Cardiac muscle cell (in vitro differentiated cells and primary cell): ENCODE results near the gene HPD. TPM values are rescaled to one million over a fixed set of nuclear protein-coding genes. Genes with fewer than 3 reads are reported as not detected.

Experiments used
- DNase-seq, 2 donors: peaks; one replicate each; pipeline versions ENCODE4 v3.0.0 to v3.0.0-alpha.2; 2010 to 2017; ENCODE audit warnings: low read depth in 1 of 2, low spot score in 1 of 2
- H3K27ac ChIP-seq: fragments of 200-600 bp; sonication (generic); 2 replicates; pipeline ENCODE4 v1.5.1; 2016
- H3K27me3 ChIP-seq: fragments of 200-600 bp; sonication (generic); 2 replicates; pipeline ENCODE4 v1.6.0; 2016; ENCODE audit warnings: control low read depth
- H3K36me3 ChIP-seq: fragments of 200-600 bp; sonication (generic); 2 replicates; pipeline ENCODE4 v1.5.1; 2016; ENCODE audit warnings: control low read depth
- H3K4me1 ChIP-seq: fragments of 200-600 bp; sonication (generic); 2 replicates; pipeline ENCODE4 v1.8.1; 2017; ENCODE audit warnings: low read depth, mild to moderate bottlenecking, mixed run types
- H3K4me3 ChIP-seq: fragments of 200-600 bp; sonication (generic); 2 replicates; pipeline ENCODE4 v1.5.1; 2016; ENCODE audit warnings: mild to moderate bottlenecking
- H3K9me3 ChIP-seq: fragments of 200-600 bp; sonication (generic); 2 replicates; pipeline ENCODE4 v1.5.1; 2017; ENCODE audit warnings: low read depth, mild to moderate bottlenecking, control low read depth
- CTCF ChIP-seq: IDR thresholded peaks from 2 replicates; pipeline ENCODE4 v1.5.1; 2012; ENCODE audit warnings: low read depth, mild to moderate bottlenecking, low read length
- polyA plus RNA-seq: library from polyadenylated mRNA; unstranded; fragments of >200 nt; fragmentation: Nextera tagmentation; extraction: Ambion mirVana; gene quantifications from 2 replicates; pipeline ENCODE4 v1.2.1, GENCODE V29; 2016
- total RNA-seq: library from RNA; depleted of rRNA; stranded (reverse); fragments of >200 nt; gene quantifications from 2 replicates; pipeline ENCODE4 v1.2.3, GENCODE V29; 2016

The HPD gene
- total and polyA plus RNA-seq, 2 experiments from 2014 or later: not detected

GRCh38 chr12:121830134-121830533 lies 28.5 kb downstream of the HPD start:
- H3K4me1 ChIP-seq: peaks cover 5% of the 10 kb centered on the region
- peak overlapping the region; percentile 62 for H3K27ac ChIP-seq
- H3K4me3 ChIP-seq: no peak overlapping the region
- TF ChIP-seq CTCF: no peak
- H3K9me3 ChIP-seq: no peaks in the 10 kb centered on the region
- no peaks in the 10 kb centered on the region for H3K27me3 ChIP-seq
- DNase-seq: no peak
- peaks cover 11% of the 10 kb centered on the region for H3K36me3 ChIP-seq

DNA sequence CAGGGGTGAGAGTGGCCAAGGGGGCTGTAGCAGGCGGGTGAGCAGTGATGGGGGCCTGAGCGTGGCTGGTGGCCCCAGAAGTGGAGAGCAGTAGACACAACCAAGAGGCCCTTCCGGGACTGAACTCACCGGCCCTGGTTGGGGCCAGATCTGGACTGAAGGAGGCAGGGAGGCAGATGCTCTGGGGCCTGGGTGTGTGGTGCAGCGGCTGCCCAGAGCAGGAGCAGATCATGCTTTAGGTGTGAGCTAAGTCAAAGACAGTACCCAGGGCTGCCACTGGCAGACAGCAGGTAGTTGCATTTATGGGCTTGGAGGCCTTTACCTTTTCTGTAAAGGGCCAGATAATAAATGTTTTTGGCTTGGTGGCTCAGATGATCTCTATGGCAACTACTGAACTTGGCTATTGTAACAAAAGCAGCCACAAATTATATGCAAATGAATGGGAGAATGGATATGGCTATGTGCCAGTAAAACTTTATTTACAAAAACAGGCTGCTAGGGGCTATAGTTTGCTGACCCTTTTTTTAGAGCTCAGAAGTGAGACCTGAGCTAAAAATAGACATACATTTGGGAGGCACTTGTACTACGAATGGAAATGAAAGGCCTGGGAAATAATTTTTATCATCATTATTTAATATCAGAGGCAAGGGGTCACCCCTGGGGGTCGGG lies 29.3 kb downstream of the HPD start:
- no peaks in the 10 kb centered on the region for H3K27me3 ChIP-seq
- no peak overlapping the region for H3K4me3 ChIP-seq
- DNase-seq: no peak
- peak overlapping the region; percentile 62 for H3K27ac ChIP-seq
- H3K36me3 ChIP-seq: peaks cover 11% of the 10 kb centered on the region
- H3K9me3 ChIP-seq: no peaks in the 10 kb centered on the region
- no peak for TF ChIP-seq CTCF
- peaks cover 5% of the 10 kb centered on the region for H3K4me1 ChIP-seq

DNA sequence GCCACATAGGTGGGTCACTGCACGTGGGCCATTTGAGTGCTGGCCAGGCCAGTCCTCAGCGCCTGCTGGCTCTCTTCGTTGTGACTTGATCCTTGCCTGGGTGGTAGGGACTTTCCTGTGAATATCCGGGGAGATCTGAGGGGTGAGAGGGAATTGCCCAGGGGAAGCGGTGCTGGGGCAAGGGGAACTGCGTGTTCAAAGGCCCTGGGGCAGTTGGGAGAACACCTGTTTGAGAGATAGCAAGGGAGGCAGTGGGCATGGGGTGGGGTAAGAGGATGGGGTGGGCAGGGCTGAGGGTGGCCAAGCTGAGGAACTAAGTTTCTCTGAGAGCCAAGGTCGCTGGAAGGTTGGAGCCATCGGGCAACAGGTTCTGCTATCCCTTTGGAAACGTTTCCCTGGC lies 29.8 kb downstream of the HPD start:
- Histone ChIP-seq H3K4me1 (peaks cover 5% of the 10 kb centered on the region), H3K36me3 (peaks cover 17% of the 10 kb centered on the region), H3K9me3 (no peaks in the 10 kb centered on the region), H3K27ac (peak overlapping the region; percentile 62), H3K27me3 (no peaks in the 10 kb centered on the region), H3K4me3 (no peak overlapping the region)
- no peak for DNase-seq
- TF ChIP-seq CTCF: no peak

DNA sequence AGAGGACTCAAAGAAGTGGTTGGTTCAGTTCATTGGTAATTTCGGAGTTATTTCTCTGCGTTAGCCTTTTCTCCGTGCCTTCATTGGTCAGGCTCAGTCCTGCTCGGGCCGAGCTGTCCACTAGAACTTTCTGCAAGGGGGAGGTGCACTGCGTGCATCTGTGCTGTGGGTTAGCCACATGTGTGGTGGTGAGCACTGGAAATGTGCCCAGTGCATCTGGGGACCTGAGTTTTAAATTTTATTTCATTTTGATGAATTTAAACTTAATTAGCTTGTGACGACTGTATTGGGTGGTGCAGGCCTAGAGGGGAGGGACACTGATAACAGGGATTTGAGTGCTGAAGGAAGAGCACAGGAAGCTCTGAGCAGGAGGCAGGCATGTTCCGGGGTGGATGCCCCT lies 30.4 kb downstream of the HPD start:
- peaks cover 5% of the 10 kb centered on the region for H3K4me1 ChIP-seq
- no peak for DNase-seq
- no peak overlapping the region for H3K4me3 ChIP-seq
- no peaks in the 10 kb centered on the region for H3K27me3 ChIP-seq
- no peak for TF ChIP-seq CTCF
- H3K27ac ChIP-seq: no peak overlapping the region
- peaks cover 19% of the 10 kb centered on the region for H3K36me3 ChIP-seq
- H3K9me3 ChIP-seq: no peaks in the 10 kb centered on the region

DNA sequence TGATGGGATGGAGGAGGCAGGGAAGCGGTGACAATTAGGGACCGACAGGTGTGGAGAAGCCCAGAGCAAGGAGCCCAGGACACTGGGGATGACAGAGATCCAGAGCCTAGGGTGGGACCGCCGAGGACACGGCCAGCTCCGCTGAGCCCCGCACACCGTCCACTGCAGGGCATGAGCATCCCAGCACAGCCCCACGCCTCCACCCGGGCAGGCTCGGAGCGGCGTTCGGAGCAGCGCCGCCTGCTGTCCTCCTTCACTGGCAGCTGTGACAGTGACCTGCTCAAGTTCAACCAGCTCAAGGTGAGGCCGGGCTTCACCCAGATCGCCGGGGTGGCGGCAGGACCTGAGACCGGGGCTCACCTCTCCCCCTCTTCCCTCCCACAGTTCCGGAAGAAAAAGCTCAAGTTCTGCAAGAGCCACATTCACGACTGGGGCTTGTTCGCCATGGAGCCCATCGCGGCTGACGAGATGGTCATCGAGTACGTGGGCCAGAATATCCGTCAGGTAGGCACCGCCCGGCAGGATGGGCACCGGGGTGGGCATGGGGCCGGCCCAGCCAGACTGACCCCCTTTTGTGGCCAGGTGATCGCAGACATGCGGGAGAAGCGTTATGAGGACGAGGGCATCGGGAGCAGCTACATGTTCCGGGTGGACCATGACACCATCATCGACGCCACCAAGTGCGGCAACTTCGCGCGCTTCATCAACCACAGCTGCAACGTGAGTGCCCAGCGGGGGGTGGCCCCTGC lies 31.1 kb downstream of the HPD start:
- no peak for TF ChIP-seq CTCF
- no peak for DNase-seq
- Histone ChIP-seq H3K27me3 (no peaks in the 10 kb centered on the region), H3K4me3 (no peak overlapping the region), H3K36me3 (peaks cover 20% of the 10 kb centered on the region), H3K9me3 (no peaks in the 10 kb centered on the region), H3K4me1 (peaks cover 5% of the 10 kb centered on the region), H3K27ac (no peak overlapping the region)
